GM13976 (cell line): ENCODE results near the gene KREMEN1.

Experiments used
- DNase-seq: peaks from one replicate; pipeline ENCODE4 v3.0.0; 2012; ENCODE audit warnings: low spot score
- in situ Hi-C: fragments of 300-500 bp; cut with MboI; formaldehyde crosslinking; loops from one replicate; pipeline ENCODE4 v1.12.0; 2022; ENCODE audit warnings: low sequenced_read_pairs, mixed read lengths, inconsistent platforms; ENCODE audit not compliant: unreplicated experiment
- TF ChIP-seq, protein P1 (sequence below): IDR thresholded peaks from 2 replicates; pipeline ENCODE4 v1.5.1; 2012; ENCODE audit warnings: borderline replicate concordance, mild to moderate bottlenecking; ENCODE audit not compliant: insufficient read depth; ENCODE audit errors: extremely low read depth, missing control alignments, control extremely low read depth

The KREMEN1 gene

DNA sequence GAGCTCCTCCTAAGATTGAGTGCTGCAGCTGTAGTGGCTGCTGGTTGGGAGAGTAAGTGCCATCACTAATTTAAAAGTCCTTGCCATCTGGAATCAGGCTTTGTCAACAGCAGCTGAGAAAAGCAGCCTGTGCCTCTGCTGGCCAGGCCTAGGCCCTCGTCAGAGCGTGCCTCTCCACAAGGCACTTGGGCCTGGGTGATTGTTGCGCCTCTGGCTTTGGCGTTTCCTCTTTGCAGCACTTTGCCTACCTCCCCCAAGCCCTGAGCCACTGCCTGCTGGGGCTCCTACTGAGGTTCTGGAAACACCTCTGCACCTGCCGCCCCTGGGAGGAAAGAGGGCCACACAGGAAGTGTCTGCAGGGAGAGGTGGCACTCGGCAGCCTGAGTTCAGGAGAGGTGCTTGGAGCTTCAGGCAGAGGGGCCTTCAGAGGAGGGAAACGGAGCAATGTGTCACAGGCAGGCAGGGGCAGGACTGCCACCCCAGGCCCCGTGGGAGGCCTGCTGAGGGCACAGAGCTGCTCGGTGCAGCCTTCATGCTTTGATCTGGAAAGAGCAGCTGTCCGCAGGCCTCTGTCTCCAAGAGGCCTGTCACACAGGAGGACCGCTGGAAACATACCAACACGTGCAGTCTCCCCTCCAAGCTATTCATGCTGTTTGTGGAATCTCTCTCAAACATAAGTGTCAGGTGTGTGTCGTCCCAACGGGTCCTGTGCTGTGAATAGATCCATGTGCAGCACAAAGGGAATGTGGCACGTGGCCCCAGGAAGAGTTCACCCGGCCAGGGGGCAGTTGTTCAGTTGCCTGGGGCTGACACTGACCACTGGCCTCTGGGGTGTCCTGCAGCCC is 71.3 kb downstream of the KREMEN1 start:
- TF ChIP-seq, protein P1, sequence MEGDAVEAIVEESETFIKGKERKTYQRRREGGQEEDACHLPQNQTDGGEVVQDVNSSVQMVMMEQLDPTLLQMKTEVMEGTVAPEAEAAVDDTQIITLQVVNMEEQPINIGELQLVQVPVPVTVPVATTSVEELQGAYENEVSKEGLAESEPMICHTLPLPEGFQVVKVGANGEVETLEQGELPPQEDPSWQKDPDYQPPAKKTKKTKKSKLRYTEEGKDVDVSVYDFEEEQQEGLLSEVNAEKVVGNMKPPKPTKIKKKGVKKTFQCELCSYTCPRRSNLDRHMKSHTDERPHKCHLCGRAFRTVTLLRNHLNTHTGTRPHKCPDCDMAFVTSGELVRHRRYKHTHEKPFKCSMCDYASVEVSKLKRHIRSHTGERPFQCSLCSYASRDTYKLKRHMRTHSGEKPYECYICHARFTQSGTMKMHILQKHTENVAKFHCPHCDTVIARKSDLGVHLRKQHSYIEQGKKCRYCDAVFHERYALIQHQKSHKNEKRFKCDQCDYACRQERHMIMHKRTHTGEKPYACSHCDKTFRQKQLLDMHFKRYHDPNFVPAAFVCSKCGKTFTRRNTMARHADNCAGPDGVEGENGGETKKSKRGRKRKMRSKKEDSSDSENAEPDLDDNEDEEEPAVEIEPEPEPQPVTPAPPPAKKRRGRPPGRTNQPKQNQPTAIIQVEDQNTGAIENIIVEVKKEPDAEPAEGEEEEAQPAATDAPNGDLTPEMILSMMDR: no peak
- in situ Hi-C loops: no loop called here
- peak; percentile 21 for DNase-seq

DNA sequence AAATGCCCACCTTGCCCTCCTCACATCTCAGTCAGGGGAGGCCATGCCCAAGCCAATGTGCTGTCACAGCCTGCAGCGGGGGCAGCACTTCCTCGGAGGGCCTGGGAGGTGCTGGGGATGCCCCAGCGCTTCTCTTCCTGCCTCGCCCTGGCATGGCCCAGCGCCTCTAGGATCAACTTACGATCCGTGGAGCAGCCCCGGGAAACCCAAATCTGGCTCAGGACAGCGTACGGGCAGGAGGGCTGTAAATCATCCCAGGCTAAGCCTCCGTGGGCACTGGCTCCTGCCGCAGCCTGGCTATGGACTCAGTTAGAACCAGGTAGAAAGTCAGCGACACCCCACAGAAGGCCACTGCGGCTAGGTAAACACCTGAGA is 71.9 kb downstream of the KREMEN1 start:
- TF ChIP-seq, protein P1: no peak
- DNase-seq: no peak
- in situ Hi-C loops: no loop called here

DNA sequence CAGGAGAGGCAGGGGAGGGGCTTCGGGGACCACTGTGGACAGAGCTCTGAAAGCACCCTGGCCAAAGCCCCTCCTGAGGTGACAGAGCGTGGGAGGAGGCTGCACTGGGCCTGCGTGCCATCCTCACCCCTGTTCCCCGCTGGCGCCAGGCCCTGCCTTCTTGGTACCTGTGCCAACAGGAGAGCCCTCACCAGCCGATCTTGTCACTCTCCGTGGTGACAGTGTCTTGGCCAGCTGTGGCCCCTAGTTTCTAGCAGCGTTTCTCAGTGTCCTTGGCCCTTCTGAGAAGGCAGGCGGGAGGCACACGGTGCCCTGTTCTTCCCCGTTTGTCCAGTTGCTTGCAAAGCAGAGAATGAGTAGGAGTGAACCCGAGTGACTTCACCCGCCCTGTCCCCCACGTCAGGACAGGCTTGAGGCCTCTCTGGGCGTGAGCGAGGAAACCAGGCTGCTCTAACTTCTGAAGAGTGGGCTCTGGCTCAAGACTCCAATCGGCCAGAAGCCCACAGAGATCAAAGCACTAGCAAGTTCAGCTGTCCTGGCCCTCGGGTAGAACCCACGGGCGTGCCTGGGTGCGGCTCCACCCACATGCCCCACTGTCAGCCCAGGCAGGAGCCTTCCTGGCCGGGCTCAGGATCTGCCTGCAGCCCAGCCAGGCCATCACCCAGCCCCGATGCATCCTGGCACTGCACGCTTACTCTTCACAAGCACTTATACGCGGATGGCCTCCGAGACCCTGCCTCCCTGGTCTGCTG is 72.7 kb downstream of the KREMEN1 start:
- in situ Hi-C loops: no loop called here
- peak; percentile 25 for DNase-seq
- TF ChIP-seq, protein P1: no peak

DNA sequence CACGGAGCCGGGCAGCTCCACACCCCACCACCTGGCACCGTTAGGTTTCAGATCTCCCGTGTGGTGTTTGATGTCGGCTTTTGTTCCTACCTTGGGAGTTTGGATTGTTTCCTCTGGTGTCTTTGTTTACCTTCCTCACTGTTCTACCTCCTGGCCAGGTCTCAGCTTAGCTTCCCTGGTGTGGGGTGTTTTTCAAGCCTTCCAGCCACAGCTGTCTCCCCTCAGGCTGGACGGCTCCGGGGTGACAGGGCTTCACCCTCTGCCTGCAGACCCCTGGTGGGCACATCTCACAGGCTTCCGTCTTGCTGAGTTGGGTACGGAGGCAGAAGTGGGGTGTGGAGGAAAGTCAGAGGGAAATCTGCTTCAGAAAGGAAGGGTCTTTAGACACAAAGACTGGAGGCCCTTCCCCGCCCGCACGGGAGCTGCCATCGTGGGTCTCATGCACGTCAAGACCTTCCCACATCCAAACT is 73.3 kb downstream of the KREMEN1 start:
- in situ Hi-C loops: no loop called here
- TF ChIP-seq, protein P1: no peak
- no peak for DNase-seq

DNA sequence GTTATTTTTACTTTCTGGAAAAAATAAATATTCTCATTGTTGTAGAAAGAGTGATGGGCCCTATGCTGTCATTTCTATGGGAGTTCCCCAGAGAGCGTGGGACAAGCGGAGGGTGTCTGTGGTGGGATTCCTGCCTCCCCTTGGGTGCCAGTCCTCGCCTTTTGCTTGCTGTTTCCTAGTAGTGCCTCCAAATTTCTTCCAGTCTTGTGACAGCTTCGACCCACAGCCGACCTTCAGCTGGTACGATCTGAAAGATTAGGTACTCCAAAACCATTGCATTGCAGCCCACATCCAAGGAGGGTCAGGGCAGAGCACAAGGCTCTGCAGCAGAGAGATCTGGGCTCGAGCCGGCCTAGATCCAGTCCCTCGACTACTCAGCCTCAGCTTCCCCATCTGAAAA is 73.9 kb downstream of the KREMEN1 start:
- in situ Hi-C loops: no loop called here
- DNase-seq: no peak

DNA sequence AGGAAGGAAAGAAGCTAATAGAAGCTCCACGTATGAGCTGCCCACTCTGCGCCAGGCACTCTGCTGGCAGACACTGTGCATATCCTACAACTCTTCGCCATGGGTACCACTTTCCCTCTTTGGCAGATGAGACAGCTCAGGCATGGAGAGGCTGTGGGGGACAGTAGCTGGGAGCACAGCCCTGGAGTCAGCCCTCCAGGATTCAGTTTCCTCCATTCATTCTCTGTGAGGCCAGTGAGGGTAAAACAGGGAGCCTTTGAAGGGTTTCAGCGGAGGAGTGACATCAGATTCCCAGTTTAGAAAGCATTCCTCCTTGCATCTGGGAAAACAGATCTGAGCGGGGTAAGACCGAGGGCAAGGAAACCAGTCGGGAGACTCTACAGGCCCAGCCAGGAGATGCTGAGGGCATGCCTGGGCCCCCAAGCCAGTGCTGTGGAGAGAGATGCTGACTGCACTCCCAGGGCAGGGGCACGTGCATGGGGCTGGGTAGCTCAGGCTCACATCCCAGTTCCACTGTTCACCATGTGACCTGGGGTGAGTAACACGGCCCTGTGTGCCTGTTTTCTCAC is 74.6 kb downstream of the KREMEN1 start:
- peak; percentile 20 for DNase-seq
- TF ChIP-seq, protein P1: no peak
- in situ Hi-C loops: no loop called here

More for the DNA sequence above, 73.9 kb downstream of the KREMEN1 start:
- TF ChIP-seq, protein P1: no peak
